Measurements from ENCODE around the gene TWIST2.

DNA sequence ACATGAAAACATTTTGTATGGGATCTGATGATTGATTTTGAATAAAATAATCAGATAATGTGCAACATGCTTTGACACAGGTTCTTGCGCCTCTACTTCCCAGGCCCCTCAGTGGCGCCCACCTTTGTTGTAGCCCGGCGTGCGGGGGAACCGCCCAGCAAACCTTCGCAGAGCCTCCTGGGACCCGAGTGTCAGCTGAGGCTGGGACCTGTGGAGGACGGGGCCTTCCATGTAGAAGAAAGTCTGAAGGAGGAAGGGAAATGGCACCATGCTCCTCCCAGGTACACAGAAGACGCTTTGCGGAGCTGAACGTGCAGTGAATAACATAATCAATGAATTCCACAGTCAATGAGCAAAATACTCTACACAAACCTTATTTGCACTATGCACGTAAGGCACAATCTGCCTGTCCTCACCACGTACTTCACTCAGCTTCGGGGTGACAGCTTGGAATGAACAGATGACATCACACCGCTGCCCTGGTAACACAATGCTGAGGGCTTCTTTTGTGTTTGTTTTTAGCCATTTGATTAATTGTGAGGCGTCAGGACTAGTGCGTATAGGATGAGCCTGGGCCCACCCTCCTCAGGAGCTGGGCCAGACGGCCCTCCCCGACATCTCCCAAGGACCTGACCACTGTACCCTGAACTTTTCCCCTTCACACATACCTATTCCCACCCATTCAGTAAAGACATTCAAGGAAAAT is 78.1 kb downstream of the TWIST2 start:
- TF ChIP-seq POLR2A (IDR thresholded peaks at IDR 0.05): no peak
- TF ChIP-seq, protein P1, sequence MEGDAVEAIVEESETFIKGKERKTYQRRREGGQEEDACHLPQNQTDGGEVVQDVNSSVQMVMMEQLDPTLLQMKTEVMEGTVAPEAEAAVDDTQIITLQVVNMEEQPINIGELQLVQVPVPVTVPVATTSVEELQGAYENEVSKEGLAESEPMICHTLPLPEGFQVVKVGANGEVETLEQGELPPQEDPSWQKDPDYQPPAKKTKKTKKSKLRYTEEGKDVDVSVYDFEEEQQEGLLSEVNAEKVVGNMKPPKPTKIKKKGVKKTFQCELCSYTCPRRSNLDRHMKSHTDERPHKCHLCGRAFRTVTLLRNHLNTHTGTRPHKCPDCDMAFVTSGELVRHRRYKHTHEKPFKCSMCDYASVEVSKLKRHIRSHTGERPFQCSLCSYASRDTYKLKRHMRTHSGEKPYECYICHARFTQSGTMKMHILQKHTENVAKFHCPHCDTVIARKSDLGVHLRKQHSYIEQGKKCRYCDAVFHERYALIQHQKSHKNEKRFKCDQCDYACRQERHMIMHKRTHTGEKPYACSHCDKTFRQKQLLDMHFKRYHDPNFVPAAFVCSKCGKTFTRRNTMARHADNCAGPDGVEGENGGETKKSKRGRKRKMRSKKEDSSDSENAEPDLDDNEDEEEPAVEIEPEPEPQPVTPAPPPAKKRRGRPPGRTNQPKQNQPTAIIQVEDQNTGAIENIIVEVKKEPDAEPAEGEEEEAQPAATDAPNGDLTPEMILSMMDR (IDR thresholded peaks at IDR 0.05): no peak
